H1 (cell line): ENCODE measurements around the gene WDFY4. TPM values are rescaled to one million over a fixed set of nuclear protein-coding genes. Genes with fewer than 3 reads are reported as not detected.

Experiments
- CTCF ChIA-PET: fragments of 300-600 bp; sonication (Branson Sonifier 250); formaldehyde crosslinking; loops from one replicate; lab custom pipeline; 2021; ENCODE audit not compliant: partially characterized antibody; lab: Charles Lee
- POLR2A ChIA-PET: fragments of 300-600 bp; sonication (Branson Sonifier 250); formaldehyde crosslinking; loops from one replicate; lab custom pipeline; 2021; ENCODE audit warnings: inconsistent platforms; ENCODE audit not compliant: partially characterized antibody; lab: Charles Lee
- DNase-seq, 2 experiments: peaks; one replicate each; pipeline versions ENCODE4 v3.0.0 to v3.0.0-alpha.2; 2010 to 2022; ENCODE audit warnings: low spot score in 2 of 2, low read depth in 1 of 2, mixed read lengths in 1 of 2
- FAIRE-seq: peaks from 2 replicates; lab custom pipeline; 2011; peaks lifted over from hg19 to GRCh38; lab: Jason Lieb, UNC
- H2AFZ ChIP-seq: 2 replicates; pipeline ENCODE4 v1.8.1; 2012; ENCODE audit warnings: low read length, inconsistent platforms
- H2AK5ac ChIP-seq: 2 replicates; pipeline ENCODE4 v1.6.1; 2013; ENCODE audit warnings: low read depth, low read length
- H2BK120ac ChIP-seq: replicated peaks from 2 replicates; pipeline ENCODE3; 2013; ENCODE audit warnings: low read depth, low read length, inconsistent platforms
- H2BK12ac ChIP-seq: 2 replicates; pipeline ENCODE4 v1.6.1; 2013; ENCODE audit warnings: low read depth, low read length
- H2BK15ac ChIP-seq: 2 replicates; pipeline ENCODE4 v1.6.1; 2013; ENCODE audit warnings: low read length
- H2BK20ac ChIP-seq: 2 replicates; pipeline ENCODE4 v1.6.1; 2013; ENCODE audit warnings: low read length
- H2BK5ac ChIP-seq: 2 replicates; pipeline ENCODE4 v1.6.1; 2013; ENCODE audit warnings: low read depth, low read length
- H3K14ac ChIP-seq: 2 replicates; pipeline ENCODE4 v1.6.1; 2013; ENCODE audit warnings: inconsistent platforms; ENCODE audit not compliant: insufficient read length
- H3K18ac ChIP-seq: 2 replicates; pipeline ENCODE4 v1.6.1; 2013; ENCODE audit warnings: low read length; ENCODE audit errors: extremely low read depth
- H3K23ac ChIP-seq: 2 replicates; pipeline ENCODE4 v1.6.1; 2013; ENCODE audit warnings: inconsistent platforms; ENCODE audit not compliant: insufficient read length
- H3K23me2 ChIP-seq: 2 replicates; pipeline ENCODE4 v1.6.1; 2013; ENCODE audit warnings: low read depth, low read length
- H3K27ac ChIP-seq: 2 replicates; pipeline ENCODE4 v1.6.1; 2011; ENCODE audit warnings: low read depth, low read length, inconsistent platforms
- H3K27me3 ChIP-seq, 4 experiments: replicated peaks in 1 of 4; 1 replicate in 1 of 4; 2 replicates in 3 of 4; pipeline versions ENCODE4 v1.6.1 to v1.8.1; 2011 to 2013; ENCODE audit warnings: low read length in 3 of 4, mild to moderate bottlenecking in 3 of 4, inconsistent platforms in 2 of 4, mixed read lengths in 2 of 4, moderate library complexity in 1 of 4; ENCODE audit not compliant: control insufficient read depth in 3 of 4, insufficient read depth in 3 of 4; ENCODE audit errors: extremely low read depth in 1 of 4
- H3K36me3 ChIP-seq, 4 experiments: 2 replicates each; pipeline versions ENCODE4 v1.6.1 to v1.8.1; 2011 to 2013; ENCODE audit warnings: mild to moderate bottlenecking in 4 of 4, low read length in 3 of 4, moderate library complexity in 2 of 4, control low read depth in 1 of 4, inconsistent platforms in 1 of 4; ENCODE audit not compliant: insufficient read depth in 4 of 4, control insufficient read depth in 2 of 4
- H3K4ac ChIP-seq: replicated peaks from 2 replicates; pipeline ENCODE3; 2013; ENCODE audit warnings: low read length, low read depth, mixed read lengths, inconsistent platforms; ENCODE audit not compliant: insufficient read length
- H3K4me1 ChIP-seq, 4 experiments: replicated peaks in 1 of 4; 1 replicate in 1 of 4; 2 replicates in 3 of 4; pipeline versions ENCODE4 v1.6.1 to v1.8.1; 2011 to 2013; ENCODE audit warnings: low read length in 3 of 4, inconsistent platforms in 2 of 4, mixed read lengths in 1 of 4; ENCODE audit not compliant: insufficient read depth in 4 of 4, control insufficient read depth in 3 of 4
- H3K4me2 ChIP-seq, 2 experiments: 2 replicates each; pipeline versions ENCODE4 v1.6.1 to v1.8.1; 2011 to 2013; ENCODE audit warnings: low read depth in 2 of 2, low read length in 2 of 2, control low read depth in 1 of 2, inconsistent platforms in 1 of 2, mild to moderate bottlenecking in 1 of 2; ENCODE audit not compliant: insufficient read depth in 1 of 2
- H3K4me3 ChIP-seq, 4 experiments: fragments of 200-600, 300-600 bp in 1 of 4; sonication (generic), shearing (Covaris generic), sonication (Bioruptor Twin) in 1 of 4; 2 replicates each; pipeline versions ENCODE4 v1.5.1 to v1.8.1; 2011 to 2016; ENCODE audit warnings: low read length in 4 of 4, low read depth in 3 of 4, control low read depth in 2 of 4, inconsistent platforms in 2 of 4, mild to moderate bottlenecking in 2 of 4, mixed read lengths in 1 of 4, moderate library complexity in 1 of 4; ENCODE audit not compliant: insufficient read depth in 2 of 4; ENCODE audit errors: extremely low read depth in 1 of 4
- H3K56ac ChIP-seq: replicated peaks from 2 replicates; pipeline ENCODE3; 2013; ENCODE audit warnings: low read depth, mild to moderate bottlenecking, mixed read lengths, low read length, inconsistent platforms; ENCODE audit not compliant: insufficient read length
- H3K79me1 ChIP-seq: 2 replicates; pipeline ENCODE4 v1.6.1; 2013; ENCODE audit warnings: low read depth, low read length, control low read depth
- H3K79me2 ChIP-seq, 2 experiments: 2 replicates each; pipeline versions ENCODE4 v1.6.1 to v1.8.1; 2012 to 2013; ENCODE audit warnings: low read length in 2 of 2, mild to moderate bottlenecking in 2 of 2, inconsistent platforms in 1 of 2; ENCODE audit not compliant: insufficient read depth in 2 of 2, control insufficient read depth in 1 of 2
- H3K9ac ChIP-seq, 4 experiments: replicated peaks in 1 of 4; 1 replicate in 1 of 4; 2 replicates in 3 of 4; pipeline versions ENCODE4 v1.6.1 to v1.8.1; 2011 to 2013; ENCODE audit warnings: low read depth in 3 of 4, low read length in 3 of 4, control low read depth in 2 of 4, mild to moderate bottlenecking in 2 of 4, moderate library complexity in 2 of 4, inconsistent platforms in 1 of 4; ENCODE audit errors: extremely low read depth in 1 of 4
- H3K9me3 ChIP-seq, 2 experiments: 2 replicates each; pipeline versions ENCODE4 v1.6.1 to v1.8.1; 2012 to 2013; ENCODE audit warnings: mild to moderate bottlenecking in 2 of 2, moderate library complexity in 2 of 2, control low read depth in 1 of 2, inconsistent platforms in 1 of 2, low read depth in 1 of 2, low read length in 1 of 2, mixed read lengths in 1 of 2; ENCODE audit not compliant: insufficient read depth in 2 of 2
- H4K20me1 ChIP-seq, 2 experiments: replicated peaks in 1 of 2; 2 replicates each; pipeline versions ENCODE3 to v1.8.1; 2011 to 2013; ENCODE audit warnings: inconsistent platforms in 2 of 2, low read length in 2 of 2, mild to moderate bottlenecking in 1 of 2; ENCODE audit not compliant: insufficient read depth in 2 of 2, control insufficient read depth in 1 of 2
- H4K5ac ChIP-seq: 2 replicates; pipeline ENCODE4 v1.6.1; 2013; ENCODE audit warnings: low read length, low read depth, mixed read lengths, inconsistent platforms; ENCODE audit not compliant: insufficient read length
- H4K8ac ChIP-seq: 2 replicates; pipeline ENCODE4 v1.8.0; 2013; ENCODE audit warnings: mild to moderate bottlenecking, moderate library complexity, low read length, inconsistent platforms; ENCODE audit not compliant: insufficient read depth; ENCODE audit errors: extremely low read depth
- H4K91ac ChIP-seq: replicated peaks from 2 replicates; pipeline ENCODE3; 2013; ENCODE audit warnings: low read length, mixed read lengths, inconsistent platforms; ENCODE audit not compliant: insufficient read length
- ATF3 ChIP-seq: IDR thresholded peaks from 2 replicates; pipeline ENCODE4 v1.6.1; 2011; ENCODE audit warnings: low read depth, mild to moderate bottlenecking, low read length; ENCODE audit not compliant: insufficient read depth
- TCF12 ChIP-seq: IDR thresholded peaks from 2 replicates; pipeline ENCODE4 v1.6.1; 2011; ENCODE audit warnings: low read depth, mild to moderate bottlenecking, low read length
- WGBS, 2 experiments: shearing (Covaris generic) in 1 of 2; methylation state at CpG; one replicate each; pipeline versions ENCODE4 v1.1.6 to v1.1.7; 2013 to 2015; ENCODE audit warnings: low lambda C conversion rate in 2 of 2, mixed read lengths in 2 of 2, inconsistent platforms in 1 of 2, low coverage in 1 of 2, missing lambda C conversion rate in 1 of 2; ENCODE audit not compliant: insufficient replicate concordance in 2 of 2, insufficient coverage in 1 of 2, insufficient read length in 1 of 2; ENCODE audit errors: extremely low coverage in 1 of 2, missing lambda C conversion rate in 1 of 2; 5-methylcytosine and 5-hydroxymethylcytosine counted together
- polyA plus RNA-seq, 7 experiments: library from polyadenylated mRNA; depleted of rRNA in 3 of 7; stranded (reverse) in 5 of 7; unstranded in 2 of 7; fragments of >200 nt in 5 of 7; fragments of 200-250 nt in 2 of 7; gene quantifications; 1 replicate in 5 of 7; 2 replicates in 1 of 7; 4 replicates in 1 of 7; pipeline versions ENCODE4 v1.2.1 to v1.2.3, GENCODE V29; 2011 to 2013; ENCODE audit warnings: missing spikeins in 2 of 7, mixed read lengths in 2 of 7
- total RNA-seq: library from RNA; stranded (reverse); fragmentation: NEBNext Ultra II Directional; extraction: Animal tissue kit (Norgen Biotek cat#: 25700); gene quantifications from 2 replicates; pipeline ENCODE4 v1.2.1, GENCODE V29; 2021

The WDFY4 gene
- total and polyA plus RNA-seq, 2 of the 8 experiments (the other 6 are each of a cell fraction or from before 2014, with no cell fraction given) = not detected

GRCh38 chr10:48820699-48821098 lies 136.0 kb downstream of the WDFY4 start:
- Histone ChIP-seq H2BK120ac (no peak overlapping the region), H2BK5ac (no peak overlapping the region), H3K79me2 (no peaks in the 10 kb centered on the region), H3K4me1 (no peaks in the 10 kb centered on the region), H3K18ac (no peak overlapping the region), H3K9me3 (no peaks in the 10 kb centered on the region), H4K8ac (no peak overlapping the region), H4K20me1 (no peaks in the 10 kb centered on the region), H3K14ac (no peak overlapping the region), H3K23me2 (no peaks in the 10 kb centered on the region), H2AK5ac (no peak overlapping the region), H3K27ac (no peak overlapping the region), H2AFZ (no peak overlapping the region), H3K23ac (no peak overlapping the region), H4K5ac (no peak overlapping the region), H4K91ac (no peak overlapping the region), H2BK15ac (no peak overlapping the region), H3K9ac (no peak overlapping the region), H2BK12ac (no peak overlapping the region), H2BK20ac (no peak overlapping the region), H3K79me1 (no peaks in the 10 kb centered on the region), H3K4ac (no peak overlapping the region), H3K27me3 (no peaks in the 10 kb centered on the region), H3K56ac (no peak overlapping the region), H3K4me3 (no peak overlapping the region), H3K36me3 (no peaks in the 10 kb centered on the region; a peak in 1 of 8 replicates), H3K4me2 (no peak overlapping the region)
- DNase-seq (no peak), FAIRE-seq (no peak)
- POLR2A ChIA-PET = no interaction called here
- 88% methylated on average over 10 of the region's 10 CpGs; no CpG with 5 or more reads in 1 of the 2 experiments for WGBS, 2 experiments
- CTCF ChIA-PET = no interaction called here
- TF ChIP-seq ATF3 (no peak), TCF12 (no peak)
